Neural crest cell (in vitro differentiated cells): ENCODE results near the gene TCEA3. TPM values are rescaled to one million over a fixed set of nuclear protein-coding genes. Genes with fewer than 3 reads are reported as not detected.

ENCODE experiments used
- DNase-seq: peaks from one replicate; pipeline ENCODE4 v3.0.0; 2021; ENCODE audit warnings: low read depth, mixed read lengths, low spot score
- H3K27ac Mint-ChIP-seq: one replicate; pipeline ENCODE4 v1.8.0; 2021; ENCODE audit warnings: mild to moderate bottlenecking, mixed read lengths; ENCODE audit not compliant: unreplicated experiment
- H3K27me3 Mint-ChIP-seq: 2 replicates; pipeline ENCODE4 v1.8.0; 2021; ENCODE audit warnings: low read depth, mild to moderate bottlenecking, mixed read lengths
- H3K36me3 Mint-ChIP-seq: 2 replicates; pipeline ENCODE4 v1.8.0; 2021; ENCODE audit warnings: low read depth, mild to moderate bottlenecking, mixed read lengths
- H3K4me1 Mint-ChIP-seq: 2 replicates; pipeline ENCODE4 v1.8.0; 2021; ENCODE audit warnings: mixed read lengths
- H3K4me3 Mint-ChIP-seq: one replicate; pipeline ENCODE4 v1.8.0; 2021; ENCODE audit warnings: mild to moderate bottlenecking, mixed read lengths
- H3K9me3 Mint-ChIP-seq: 2 replicates; pipeline ENCODE4 v1.8.0; 2021; ENCODE audit warnings: mixed read lengths
- total RNA-seq: library from RNA; stranded (reverse); gene quantifications from 2 replicates; pipeline ENCODE4 v1.2.1, GENCODE V29; 2021
- TF ChIP-seq, protein P1 (sequence below): fragments of 200-600 bp; sonication (generic); conservative IDR thresholded peaks from 2 replicates; pipeline ENCODE4 v1.5.0; 2021; ENCODE audit warnings: antibody characterized with exemption, mild to moderate bottlenecking

The TCEA3 gene
- total RNA-seq, 1 donor from 2014 or later, result 1.5 TPM

GRCh38 chr1:23438545-23438944 is 14.0 kb upstream of the TCEA3 start:
- no peaks in the 10 kb centered on the region for H3K4me1 Mint-ChIP-seq

GRCh38 chr1:23437355-23437664 is 12.8 kb upstream of the TCEA3 start:
- H3K4me1 Mint-ChIP-seq, result no peaks in the 10 kb centered on the region
- H3K36me3 Mint-ChIP-seq, result peaks cover 11% of the 10 kb centered on the region
- H3K9me3 Mint-ChIP-seq, result no peaks in the 10 kb centered on the region
- H3K27ac Mint-ChIP-seq, result no peak overlapping the region
- H3K4me3 Mint-ChIP-seq, result no peak overlapping the region
- H3K27me3 Mint-ChIP-seq, result no peaks in the 10 kb centered on the region
- TF ChIP-seq, protein P1, sequence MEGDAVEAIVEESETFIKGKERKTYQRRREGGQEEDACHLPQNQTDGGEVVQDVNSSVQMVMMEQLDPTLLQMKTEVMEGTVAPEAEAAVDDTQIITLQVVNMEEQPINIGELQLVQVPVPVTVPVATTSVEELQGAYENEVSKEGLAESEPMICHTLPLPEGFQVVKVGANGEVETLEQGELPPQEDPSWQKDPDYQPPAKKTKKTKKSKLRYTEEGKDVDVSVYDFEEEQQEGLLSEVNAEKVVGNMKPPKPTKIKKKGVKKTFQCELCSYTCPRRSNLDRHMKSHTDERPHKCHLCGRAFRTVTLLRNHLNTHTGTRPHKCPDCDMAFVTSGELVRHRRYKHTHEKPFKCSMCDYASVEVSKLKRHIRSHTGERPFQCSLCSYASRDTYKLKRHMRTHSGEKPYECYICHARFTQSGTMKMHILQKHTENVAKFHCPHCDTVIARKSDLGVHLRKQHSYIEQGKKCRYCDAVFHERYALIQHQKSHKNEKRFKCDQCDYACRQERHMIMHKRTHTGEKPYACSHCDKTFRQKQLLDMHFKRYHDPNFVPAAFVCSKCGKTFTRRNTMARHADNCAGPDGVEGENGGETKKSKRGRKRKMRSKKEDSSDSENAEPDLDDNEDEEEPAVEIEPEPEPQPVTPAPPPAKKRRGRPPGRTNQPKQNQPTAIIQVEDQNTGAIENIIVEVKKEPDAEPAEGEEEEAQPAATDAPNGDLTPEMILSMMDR, result no peak
- DNase-seq, result no peak

More at GRCh38 chr1:23438545-23438944, 14.0 kb upstream of the TCEA3 start:
- Mint-ChIP-seq H3K4me3 (no peak overlapping the region), H3K27ac (no peak overlapping the region), H3K27me3 (no peaks in the 10 kb centered on the region), H3K9me3 (no peaks in the 10 kb centered on the region), H3K36me3 (peaks cover 5% of the 10 kb centered on the region)
- TF ChIP-seq, protein P1, result no peak
- no peak for DNase-seq

DNA sequence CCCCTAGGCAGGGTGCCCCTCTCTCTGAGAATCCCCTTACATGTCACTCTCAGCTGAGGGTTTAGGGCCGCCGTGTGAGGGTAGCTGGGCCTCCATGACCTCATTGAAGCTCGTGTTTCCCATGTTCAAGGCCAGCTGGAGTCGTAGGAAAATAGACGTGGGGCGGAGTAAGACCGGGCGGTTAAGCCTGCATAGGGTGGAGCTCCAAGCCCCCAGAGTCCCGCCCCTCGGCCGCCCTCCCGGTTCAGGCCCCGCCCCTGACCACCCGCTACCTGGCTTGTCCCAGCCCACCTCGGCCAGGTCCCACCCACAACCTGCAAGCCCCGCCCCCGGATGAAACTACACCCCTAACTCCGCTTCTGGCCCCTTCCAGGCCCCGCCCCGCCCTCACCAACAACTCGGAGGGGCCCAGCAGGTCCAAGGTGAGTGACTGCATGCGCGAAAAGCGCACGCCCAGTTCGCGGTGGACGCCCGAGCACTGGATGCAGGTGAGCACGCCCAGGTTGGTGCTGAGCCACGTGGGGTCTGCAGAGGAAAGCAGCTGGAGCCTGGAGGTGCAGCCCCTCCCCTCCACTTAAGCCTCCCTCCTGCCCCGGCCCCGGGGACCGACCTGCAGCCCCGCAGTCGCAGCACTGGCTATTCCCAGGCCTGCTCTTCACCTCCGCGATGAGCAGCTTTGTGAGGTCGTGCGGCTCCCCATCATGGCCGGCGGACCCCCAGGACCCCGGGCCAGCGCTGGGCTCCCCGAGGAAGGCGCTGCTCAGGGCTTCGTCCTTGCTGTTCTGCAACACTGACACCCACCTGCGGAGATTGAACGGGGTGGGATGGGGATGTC is 12.2 kb upstream of the TCEA3 start:
- H3K36me3 Mint-ChIP-seq, result peaks cover 13% of the 10 kb centered on the region
- no peaks in the 10 kb centered on the region for H3K9me3 Mint-ChIP-seq
- H3K27ac Mint-ChIP-seq, result no peak overlapping the region
- TF ChIP-seq, protein P1, result no peak
- no peaks in the 10 kb centered on the region for H3K4me1 Mint-ChIP-seq
- no peak overlapping the region for H3K4me3 Mint-ChIP-seq
- DNase-seq, result no peak
- no peaks in the 10 kb centered on the region for H3K27me3 Mint-ChIP-seq

- Mint-ChIP-seq H3K27ac (peak overlapping the region; percentile 81), H3K4me3 (no peak overlapping the region), H3K27me3 (no peaks in the 10 kb centered on the region), H3K9me3 (no peaks in the 10 kb centered on the region), H3K4me1 (no peaks in the 10 kb centered on the region), H3K36me3 (peaks cover 12% of the 10 kb centered on the region)
- TF ChIP-seq, protein P1, result no peak
- no peak for DNase-seq
Observed at GRCh38 chr1:23434260-23434775, 9.8 kb upstream of the TCEA3 start.

GRCh38 chr1:23433122-23433521 is 8.6 kb upstream of the TCEA3 start:
- no peaks in the 10 kb centered on the region for H3K4me1 Mint-ChIP-seq
- no peak overlapping the region for H3K27ac Mint-ChIP-seq
- DNase-seq, result no peak
- TF ChIP-seq, protein P1, result no peak
- no peak overlapping the region for H3K4me3 Mint-ChIP-seq
- H3K36me3 Mint-ChIP-seq, result peaks cover 15% of the 10 kb centered on the region
- no peaks in the 10 kb centered on the region for H3K9me3 Mint-ChIP-seq
- H3K27me3 Mint-ChIP-seq, result peaks cover 1% of the 10 kb centered on the region
